Keratinocyte (primary cell): Measurements from ENCODE around the gene CNTNAP5.

Source experiments
- CTCF ChIP-seq, 3 experiments: IDR thresholded peaks in 1 of 3; conservative IDR thresholded peaks in 1 of 3; optimal IDR thresholded peaks in 1 of 3; 2 replicates in 2 of 3; 3 replicates in 1 of 3; pipeline versions ENCODE3 to v1.5.1; 2011; ENCODE audit warnings: low read length in 3 of 3, mild to moderate bottlenecking in 3 of 3, moderate library complexity in 2 of 3, control low read depth in 1 of 3, inconsistent platforms in 1 of 3; ENCODE audit not compliant: insufficient read depth in 2 of 3; ENCODE audit errors: extremely low read depth in 1 of 3
- EZH2 ChIP-seq: IDR thresholded peaks from one replicate; pipeline ENCODE4 v1.6.1; 2012; ENCODE audit warnings: inconsistent platforms, mild to moderate bottlenecking, low read length, moderate library complexity

GRCh38 chr2:124323321-124323720 is 298.2 kb downstream of the CNTNAP5 start:
- TF ChIP-seq CTCF (optimal IDR thresholded peaks at IDR 0.05 in 1 of 3, IDR thresholded peaks at IDR 0.05 in 1 of 3, conservative IDR thresholded peaks at IDR 0.05 in 1 of 3; ENCODE audit: extremely low read depth in 1 of 3, insufficient read depth in 2 of 3, low read length in 3 of 3): no peak
- TF ChIP-seq EZH2: no peak
